Measurements from ENCODE around the gene FKRP.

GRCh38 chr19:46791944-46792343, 46.1 kb downstream of the FKRP start:
- no peak for TF ChIP-seq ZNF644 (CRISPR knock-in tag; IDR thresholded peaks at IDR 0.05; ENCODE audit: low read depth)
- TF ChIP-seq PATZ1 (CRISPR knock-in tag; IDR thresholded peaks at IDR 0.05) = no peak
- TF ChIP-seq CTCF (CRISPR knock-in tag; IDR thresholded peaks at IDR 0.05) = no peak
- TF ChIP-seq CHD2 (IDR thresholded peaks at IDR 0.05; ENCODE audit: low read depth, low read length) = no peak
- no peak for TF ChIP-seq SUZ12 (IDR thresholded peaks at IDR 0.05; ENCODE audit: low read depth, low read length)
- TF ChIP-seq ZNF274 (CRISPR knock-in tag; IDR thresholded peaks at IDR 0.05) = no peak
- TF ChIP-seq GZF1 (CRISPR knock-in tag; IDR thresholded peaks at IDR 0.05) = no peak
- TF ChIP-seq ZBTB7A (CRISPR knock-in tag; IDR thresholded peaks at IDR 0.05) = no peak
- TF ChIP-seq ZNF780A (CRISPR knock-in tag; IDR thresholded peaks at IDR 0.05) = no peak
